Nephron (organoid): ENCODE data around the gene KRTAP10-4.
"Not testable (repeated sequence)": the region's sequence is repeated elsewhere in the genome, so short reads cannot be mapped to it uniquely, and the experiment has no call there.

ENCODE experiments used
- H3K27ac Mint-ChIP-seq, 3 experiments: 2 replicates each; pipeline ENCODE4 v1.8.0; 2020; ENCODE audit warnings: mixed read lengths in 3 of 3, mild to moderate bottlenecking in 2 of 3, moderate library complexity in 1 of 3
- H3K27me3 Mint-ChIP-seq: 2 replicates; pipeline ENCODE4 v1.8.0; 2021; ENCODE audit warnings: low read depth, mild to moderate bottlenecking, moderate library complexity, mixed read lengths
- H3K36me3 Mint-ChIP-seq: 2 replicates; pipeline ENCODE4 v1.8.0; 2020; ENCODE audit warnings: low read depth, mixed read lengths
- H3K4me1 Mint-ChIP-seq: 2 replicates; pipeline ENCODE4 v1.8.0; 2020; ENCODE audit warnings: mixed read lengths
- H3K4me3 Mint-ChIP-seq, 3 experiments: 2 replicates each; pipeline ENCODE4 v1.8.0; 2020; ENCODE audit warnings: mild to moderate bottlenecking in 3 of 3, mixed read lengths in 3 of 3, moderate library complexity in 2 of 3
- H3K9me3 Mint-ChIP-seq: 2 replicates; pipeline ENCODE4 v1.8.0; 2020; ENCODE audit warnings: mixed read lengths
- TF ChIP-seq, protein P1 (sequence below), 3 experiments: fragments of 200-600 bp; sonication (generic); IDR thresholded peaks; one replicate each; pipeline ENCODE4 v1.5.0; 2021; ENCODE audit warnings: antibody characterized with exemption in 3 of 3; ENCODE audit not compliant: unreplicated experiment in 3 of 3

Gene KRTAP10-4

DNA sequence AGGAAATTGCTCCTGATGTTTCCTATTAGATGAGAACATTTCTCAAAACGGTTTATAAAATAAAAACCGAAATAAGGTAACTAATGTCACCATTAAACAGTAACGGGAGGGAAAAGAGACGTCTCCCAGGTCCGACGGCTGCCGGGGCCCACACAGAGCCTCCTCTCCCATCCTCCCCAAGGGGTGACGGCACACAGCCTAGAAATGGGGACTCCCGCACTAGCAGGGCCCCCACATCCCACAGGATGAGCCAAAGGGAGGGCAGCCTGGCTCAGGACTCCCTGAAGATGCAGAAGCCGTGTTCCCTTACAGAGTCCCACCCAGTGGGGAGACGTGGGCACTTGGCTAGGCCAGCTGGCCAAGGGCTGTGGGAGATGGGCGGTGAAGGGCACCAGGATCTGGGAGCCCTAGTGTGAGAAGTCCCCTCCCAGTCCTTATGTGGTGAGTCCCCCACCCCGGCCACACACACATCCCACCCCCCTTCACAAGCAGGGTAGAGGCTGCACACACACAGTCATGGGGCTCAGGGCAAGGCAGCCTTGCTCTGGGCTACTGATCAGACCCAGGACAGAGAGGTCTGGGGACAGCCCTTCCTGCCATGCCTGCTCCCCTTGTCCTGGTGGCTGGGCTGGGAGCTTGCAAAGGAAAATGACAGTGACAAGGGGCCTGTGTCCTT lies 18.2 kb upstream of the KRTAP10-4 start:
- Mint-ChIP-seq H3K36me3 (no peaks in the 10 kb centered on the region), H3K4me3 (no peak overlapping the region), H3K27me3 (peaks cover 33% of the 10 kb centered on the region), H3K27ac (no peak overlapping the region), H3K4me1 (peaks cover 33% of the 10 kb centered on the region), H3K9me3 (peaks cover 11% of the 10 kb centered on the region)
- TF ChIP-seq, protein P1, sequence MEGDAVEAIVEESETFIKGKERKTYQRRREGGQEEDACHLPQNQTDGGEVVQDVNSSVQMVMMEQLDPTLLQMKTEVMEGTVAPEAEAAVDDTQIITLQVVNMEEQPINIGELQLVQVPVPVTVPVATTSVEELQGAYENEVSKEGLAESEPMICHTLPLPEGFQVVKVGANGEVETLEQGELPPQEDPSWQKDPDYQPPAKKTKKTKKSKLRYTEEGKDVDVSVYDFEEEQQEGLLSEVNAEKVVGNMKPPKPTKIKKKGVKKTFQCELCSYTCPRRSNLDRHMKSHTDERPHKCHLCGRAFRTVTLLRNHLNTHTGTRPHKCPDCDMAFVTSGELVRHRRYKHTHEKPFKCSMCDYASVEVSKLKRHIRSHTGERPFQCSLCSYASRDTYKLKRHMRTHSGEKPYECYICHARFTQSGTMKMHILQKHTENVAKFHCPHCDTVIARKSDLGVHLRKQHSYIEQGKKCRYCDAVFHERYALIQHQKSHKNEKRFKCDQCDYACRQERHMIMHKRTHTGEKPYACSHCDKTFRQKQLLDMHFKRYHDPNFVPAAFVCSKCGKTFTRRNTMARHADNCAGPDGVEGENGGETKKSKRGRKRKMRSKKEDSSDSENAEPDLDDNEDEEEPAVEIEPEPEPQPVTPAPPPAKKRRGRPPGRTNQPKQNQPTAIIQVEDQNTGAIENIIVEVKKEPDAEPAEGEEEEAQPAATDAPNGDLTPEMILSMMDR (IDR thresholded peaks at IDR 0.05; ENCODE audit: unreplicated experiment in 3 of 3) = no peak

DNA sequence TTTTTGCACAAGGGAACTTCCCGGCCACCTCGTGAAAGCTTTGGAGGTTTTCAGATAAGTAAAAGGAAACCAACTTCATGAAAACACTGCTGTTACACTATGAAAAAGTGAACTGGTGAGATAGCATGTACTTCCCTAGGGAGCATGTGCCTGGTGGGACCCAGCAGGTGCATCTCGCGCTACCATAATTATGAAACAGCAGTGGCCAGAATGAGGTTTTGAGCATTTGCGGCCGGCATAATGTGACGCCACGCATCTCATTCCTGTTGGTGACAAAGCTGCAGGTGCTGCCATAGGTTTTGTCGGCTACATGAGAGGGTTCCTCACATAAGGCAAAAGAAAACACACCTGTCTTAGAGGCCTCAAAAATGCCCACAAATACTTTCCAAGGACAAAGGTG lies 16.6 kb upstream of the KRTAP10-4 start:
- H3K4me3 Mint-ChIP-seq = no peak overlapping the region
- no peaks in the 10 kb centered on the region for H3K36me3 Mint-ChIP-seq
- peaks cover 18% of the 10 kb centered on the region for H3K9me3 Mint-ChIP-seq
- TF ChIP-seq, protein P1 (IDR thresholded peaks at IDR 0.05; ENCODE audit: unreplicated experiment in 3 of 3) = no peak
- H3K27ac Mint-ChIP-seq = no peak overlapping the region
- H3K4me1 Mint-ChIP-seq = peaks cover 33% of the 10 kb centered on the region
- peaks cover 30% of the 10 kb centered on the region for H3K27me3 Mint-ChIP-seq

DNA sequence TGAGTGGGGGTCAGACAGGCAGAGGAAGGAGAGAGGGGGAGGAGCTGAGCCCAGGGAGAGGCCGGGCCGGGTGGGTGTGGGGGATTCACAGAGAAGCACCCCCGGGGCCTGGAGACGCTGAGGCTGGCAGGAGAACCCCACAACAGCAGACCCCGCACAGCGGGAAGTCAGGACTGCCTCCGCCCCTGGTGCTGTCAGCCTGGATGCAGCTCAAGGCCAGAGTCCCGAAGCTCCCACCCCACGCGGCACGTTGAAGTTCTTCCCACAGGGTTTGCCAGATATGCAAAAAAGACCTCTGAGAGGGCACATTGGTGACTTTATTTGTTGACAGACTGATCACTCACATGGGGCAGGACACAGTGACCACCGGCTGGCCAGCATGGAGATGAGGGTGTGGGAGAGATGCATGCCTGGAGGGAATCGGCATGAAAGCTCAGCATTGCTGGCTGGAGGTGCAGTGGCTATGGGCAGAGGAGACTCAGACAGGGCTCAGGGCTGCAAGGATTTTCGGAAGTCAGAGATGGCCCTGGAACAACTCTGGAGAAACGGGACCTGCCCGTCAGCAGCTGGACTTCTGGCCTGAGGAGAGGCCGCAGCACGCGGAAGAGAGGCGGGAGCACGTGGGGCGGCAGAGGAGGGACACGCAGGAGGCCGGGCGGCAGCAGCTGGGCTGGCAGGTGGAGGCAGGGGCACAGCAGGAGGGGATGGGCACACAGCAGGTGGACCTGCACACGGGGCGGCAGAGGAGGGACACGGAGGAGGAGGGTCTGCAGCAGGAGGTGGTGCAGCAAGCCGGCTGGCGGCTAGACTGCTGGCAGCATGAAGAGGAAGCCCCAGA lies 15.8 kb upstream of the KRTAP10-4 start:
- peak overlapping the region in 1 of 3 experiments; percentile 16 for H3K4me3 Mint-ChIP-seq
- peaks cover 24% of the 10 kb centered on the region for H3K9me3 Mint-ChIP-seq
- peaks cover 33% of the 10 kb centered on the region for H3K4me1 Mint-ChIP-seq
- peaks cover 28% of the 10 kb centered on the region for H3K27me3 Mint-ChIP-seq
- H3K36me3 Mint-ChIP-seq = no peaks in the 10 kb centered on the region
- TF ChIP-seq, protein P1 (IDR thresholded peaks at IDR 0.05; ENCODE audit: unreplicated experiment in 3 of 3) = no peak
- no peak overlapping the region for H3K27ac Mint-ChIP-seq

DNA sequence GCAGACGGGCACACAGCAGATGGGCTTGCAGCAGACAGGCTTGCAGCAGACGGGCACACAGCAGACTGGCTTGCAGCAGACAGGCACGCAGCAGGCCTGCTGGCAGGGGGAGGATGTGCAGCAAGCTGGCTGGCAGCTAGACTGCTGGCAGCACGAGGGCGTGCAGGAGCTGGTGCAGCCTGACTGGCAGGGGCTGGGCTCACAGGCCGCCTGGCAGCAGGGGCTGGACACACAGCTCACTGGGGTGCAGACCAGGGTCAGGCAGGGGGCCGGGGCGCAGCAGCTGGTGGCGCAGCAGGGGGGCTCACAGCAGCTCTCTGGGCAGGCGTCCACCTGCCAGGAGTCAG lies 15.2 kb upstream of the KRTAP10-4 start:
- H3K36me3 Mint-ChIP-seq = not testable (repeated sequence)

DNA sequence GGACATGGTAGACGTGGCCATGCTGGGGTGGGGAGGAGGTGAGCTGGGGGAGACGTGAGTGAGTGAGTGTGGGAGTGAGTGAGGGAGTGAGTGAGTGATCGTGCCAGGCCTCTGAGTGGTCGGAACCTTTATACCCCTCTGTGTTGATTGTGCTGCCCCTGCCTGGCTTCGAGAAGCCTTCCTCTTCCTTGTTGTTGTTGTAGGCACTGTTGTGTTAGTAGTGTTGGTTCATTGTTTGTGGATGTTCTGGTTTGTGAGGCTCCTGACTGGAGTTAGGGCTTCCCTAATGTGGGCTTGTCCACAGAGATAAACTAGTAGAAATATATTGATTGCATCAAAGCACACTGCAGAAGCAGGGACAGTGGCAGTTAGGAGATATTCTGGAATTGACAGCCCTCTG lies 14.8 kb upstream of the KRTAP10-4 start, which contains the start of gene KRTAP10-3:
TSS of gene KRTAP10-3 (minus strand) at position 101 of the 400 bp plus-strand sequence. CDS start at position 21, 80 bp downstream.
- H3K9me3 Mint-ChIP-seq = peaks cover 26% of the 10 kb centered on the region
- H3K36me3 Mint-ChIP-seq = no peaks in the 10 kb centered on the region
- TF ChIP-seq, protein P1 (IDR thresholded peaks at IDR 0.05; ENCODE audit: unreplicated experiment in 3 of 3) = no peak
- H3K4me3 Mint-ChIP-seq = peak within 1 kb of the TSS in 1 of 3 experiments; percentile 16
- peaks cover 26% of the 10 kb centered on the region for H3K4me1 Mint-ChIP-seq
- no peak within 1 kb of the TSS for H3K27ac Mint-ChIP-seq
- H3K27me3 Mint-ChIP-seq = peaks cover 28% of the 10 kb centered on the region

More for the DNA sequence above, 15.2 kb upstream of the KRTAP10-4 start:
- Mint-ChIP-seq H3K9me3 (peaks cover 25% of the 10 kb centered on the region), H3K4me1 (peaks cover 27% of the 10 kb centered on the region), H3K27me3 (peaks cover 28% of the 10 kb centered on the region)
- not testable (repeated sequence) for H3K27ac Mint-ChIP-seq, H3K4me3 Mint-ChIP-seq

DNA sequence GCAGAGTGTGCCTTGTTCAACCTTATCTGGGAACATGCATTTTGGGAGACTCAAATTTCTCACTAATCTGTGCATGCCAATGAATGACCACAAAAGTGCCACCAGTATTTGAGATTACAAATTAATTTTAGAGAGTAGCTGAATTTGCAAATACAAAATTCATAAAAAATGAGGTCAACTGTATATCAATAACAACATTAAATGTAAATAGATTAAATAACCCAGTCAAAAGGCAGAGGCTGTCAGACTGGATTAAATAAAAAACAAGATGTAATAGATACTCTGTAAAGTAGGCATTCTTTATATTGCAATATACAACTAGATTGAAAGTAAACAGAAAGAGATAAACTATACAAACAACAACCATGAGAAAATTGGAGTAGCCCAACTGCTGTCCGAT lies 9.4 kb upstream of the KRTAP10-4 start:
- H3K36me3 Mint-ChIP-seq = no peaks in the 10 kb centered on the region
- peaks cover 22% of the 10 kb centered on the region for H3K9me3 Mint-ChIP-seq
- TF ChIP-seq, protein P1 (IDR thresholded peaks at IDR 0.05; ENCODE audit: unreplicated experiment in 3 of 3) = no peak
- H3K4me3 Mint-ChIP-seq = no peak overlapping the region
- H3K4me1 Mint-ChIP-seq = no peaks in the 10 kb centered on the region
- H3K27me3 Mint-ChIP-seq = peaks cover 26% of the 10 kb centered on the region
- H3K27ac Mint-ChIP-seq = no peak overlapping the region
